Ishikawa (cell line): ENCODE data around the gene GPC1.

Source experiments
- EGR1 ChIP-seq: IDR thresholded peaks from 2 replicates; pipeline ENCODE4 v1.6.1; 2012
- EP300 ChIP-seq: IDR thresholded peaks from 2 replicates; pipeline ENCODE4 v1.6.1; 2012; ENCODE audit warnings: borderline replicate concordance
- RAD21 ChIP-seq: IDR thresholded peaks from 2 replicates; pipeline ENCODE4 v1.6.1; 2012; ENCODE audit warnings: low read depth
- TCF12 ChIP-seq: IDR thresholded peaks from 2 replicates; pipeline ENCODE4 v1.6.1; 2012; ENCODE audit warnings: low read depth
- YY1 ChIP-seq: IDR thresholded peaks from 2 replicates; pipeline ENCODE4 v1.6.1; 2012; ENCODE audit warnings: low read depth
- ZBTB7A ChIP-seq: IDR thresholded peaks from 2 replicates; pipeline ENCODE4 v1.6.1; 2012; ENCODE audit warnings: low read depth
- TF ChIP-seq, protein P1 (sequence below): IDR thresholded peaks from 2 replicates; pipeline ENCODE4 v1.6.1; 2012
- TF ChIP-seq, protein P2 (sequence below): IDR thresholded peaks from 2 replicates; pipeline ENCODE4 v1.6.1; 2012

DNA sequence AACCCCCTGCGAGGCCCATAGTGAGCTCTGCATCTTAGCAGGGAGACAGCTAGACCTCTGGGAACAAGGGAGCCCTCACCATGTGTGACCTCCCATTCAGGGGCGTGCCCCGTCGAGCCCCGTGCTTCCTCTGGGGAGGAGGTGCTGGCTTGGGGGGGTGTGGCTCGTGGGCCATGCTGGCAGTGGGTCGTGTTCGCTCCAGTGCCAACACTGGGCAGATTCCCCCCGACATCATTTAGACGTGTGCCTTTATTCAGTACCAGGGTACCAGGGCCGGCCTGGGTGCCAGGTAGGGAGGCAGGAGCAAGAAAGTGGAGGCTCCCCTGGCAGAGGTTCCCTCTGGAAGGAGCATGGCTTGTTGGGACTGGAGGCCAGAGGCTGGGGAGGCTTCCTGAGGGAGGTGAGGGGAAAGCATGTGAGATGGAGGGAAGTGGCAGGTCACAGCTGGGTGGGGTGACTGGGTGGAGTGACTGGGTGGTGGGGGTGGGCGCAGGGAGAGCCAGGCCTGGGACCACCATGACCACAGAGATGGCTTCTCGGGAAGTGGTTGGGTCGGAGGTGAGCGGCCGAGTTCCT, 15.2 kb downstream of the GPC1 start:
- TF ChIP-seq EGR1, result no peak
- no peak for TF ChIP-seq EP300
- TF ChIP-seq TCF12, result no peak
- TF ChIP-seq, protein P1, sequence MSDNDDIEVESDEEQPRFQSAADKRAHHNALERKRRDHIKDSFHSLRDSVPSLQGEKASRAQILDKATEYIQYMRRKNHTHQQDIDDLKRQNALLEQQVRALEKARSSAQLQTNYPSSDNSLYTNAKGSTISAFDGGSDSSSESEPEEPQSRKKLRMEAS, result no peak
- TF ChIP-seq ZBTB7A, result no peak
- TF ChIP-seq YY1, result no peak
- TF ChIP-seq, protein P2, sequence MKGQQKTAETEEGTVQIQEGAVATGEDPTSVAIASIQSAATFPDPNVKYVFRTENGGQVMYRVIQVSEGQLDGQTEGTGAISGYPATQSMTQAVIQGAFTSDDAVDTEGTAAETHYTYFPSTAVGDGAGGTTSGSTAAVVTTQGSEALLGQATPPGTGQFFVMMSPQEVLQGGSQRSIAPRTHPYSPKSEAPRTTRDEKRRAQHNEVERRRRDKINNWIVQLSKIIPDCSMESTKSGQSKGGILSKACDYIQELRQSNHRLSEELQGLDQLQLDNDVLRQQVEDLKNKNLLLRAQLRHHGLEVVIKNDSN, result no peak
- TF ChIP-seq RAD21, result no peak
